ENCODE measurements around the gene ARHGEF4. TPM values are rescaled to one million over a fixed set of nuclear protein-coding genes. Genes with fewer than 3 reads are reported as not detected.
"Not testable (repeated sequence)": the region's sequence is repeated elsewhere in the genome, so short reads cannot be mapped to it uniquely, and the experiment has no call there.

The ARHGEF4 gene
- total and polyA plus RNA-seq, 8 donors, result 16.3 to 58.2 (median 19.8) TPM

DNA sequence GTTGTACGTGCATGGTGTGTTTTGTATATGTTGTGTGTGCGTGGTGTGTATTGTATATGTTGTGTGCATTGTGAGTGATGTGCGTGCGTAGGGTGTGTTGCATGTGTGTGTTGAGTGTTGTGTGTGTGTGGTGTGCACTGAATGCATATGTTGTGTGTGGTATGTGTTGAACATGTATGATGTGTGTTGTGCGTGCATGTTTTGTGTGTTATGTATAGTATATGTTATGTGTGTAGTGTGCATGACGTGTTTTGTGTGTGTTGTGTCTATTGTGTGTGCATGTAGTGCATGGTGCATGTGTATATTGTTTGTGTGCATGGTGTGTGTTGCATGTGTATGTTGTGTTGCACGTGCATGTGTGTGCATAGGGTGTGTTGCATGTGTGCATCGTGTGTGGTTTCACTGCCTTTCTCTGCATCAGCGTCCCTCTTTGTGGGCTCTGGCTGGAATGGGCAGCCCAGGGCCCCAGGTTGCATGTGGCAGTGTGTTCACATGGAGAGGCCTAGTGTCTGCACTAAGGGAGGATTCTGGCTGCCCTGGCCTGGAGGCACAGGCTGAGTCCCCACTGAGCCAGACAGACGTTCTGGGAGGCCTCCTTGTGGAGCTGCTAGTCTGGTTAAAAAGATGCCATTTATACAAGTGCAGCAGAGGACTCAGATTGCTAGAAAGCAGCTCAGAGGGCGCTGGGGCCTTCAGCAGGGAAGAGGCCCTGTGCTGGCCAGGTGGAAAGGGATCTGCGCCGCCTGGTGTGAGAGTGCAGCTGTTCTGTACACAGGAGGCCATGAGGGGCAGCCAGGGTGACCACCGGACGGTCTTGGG lies 149.3 kb downstream of the ARHGEF4 start:
- Histone ChIP-seq H3K27ac (no peak overlapping the region), H3K27me3 (no peaks in the 10 kb centered on the region), H3K4me1 (no peaks in the 10 kb centered on the region), H3K4me3 (no peak overlapping the region), H3K9me3 (no peaks in the 10 kb centered on the region), H3K36me3 (no peaks in the 10 kb centered on the region)
- TF ChIP-seq, protein P1, sequence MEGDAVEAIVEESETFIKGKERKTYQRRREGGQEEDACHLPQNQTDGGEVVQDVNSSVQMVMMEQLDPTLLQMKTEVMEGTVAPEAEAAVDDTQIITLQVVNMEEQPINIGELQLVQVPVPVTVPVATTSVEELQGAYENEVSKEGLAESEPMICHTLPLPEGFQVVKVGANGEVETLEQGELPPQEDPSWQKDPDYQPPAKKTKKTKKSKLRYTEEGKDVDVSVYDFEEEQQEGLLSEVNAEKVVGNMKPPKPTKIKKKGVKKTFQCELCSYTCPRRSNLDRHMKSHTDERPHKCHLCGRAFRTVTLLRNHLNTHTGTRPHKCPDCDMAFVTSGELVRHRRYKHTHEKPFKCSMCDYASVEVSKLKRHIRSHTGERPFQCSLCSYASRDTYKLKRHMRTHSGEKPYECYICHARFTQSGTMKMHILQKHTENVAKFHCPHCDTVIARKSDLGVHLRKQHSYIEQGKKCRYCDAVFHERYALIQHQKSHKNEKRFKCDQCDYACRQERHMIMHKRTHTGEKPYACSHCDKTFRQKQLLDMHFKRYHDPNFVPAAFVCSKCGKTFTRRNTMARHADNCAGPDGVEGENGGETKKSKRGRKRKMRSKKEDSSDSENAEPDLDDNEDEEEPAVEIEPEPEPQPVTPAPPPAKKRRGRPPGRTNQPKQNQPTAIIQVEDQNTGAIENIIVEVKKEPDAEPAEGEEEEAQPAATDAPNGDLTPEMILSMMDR (IDR thresholded peaks at IDR 0.05), result no peak
- 94 to 96% methylated on average over 15 of the region's 15 CpGs for WGBS, 2 donors
- intact Hi-C loops (cut with DNase I), result no loop called here
- DNase-seq, result no peak
- FAIRE-seq, result no peak
- ATAC-seq, result no peak

DNA sequence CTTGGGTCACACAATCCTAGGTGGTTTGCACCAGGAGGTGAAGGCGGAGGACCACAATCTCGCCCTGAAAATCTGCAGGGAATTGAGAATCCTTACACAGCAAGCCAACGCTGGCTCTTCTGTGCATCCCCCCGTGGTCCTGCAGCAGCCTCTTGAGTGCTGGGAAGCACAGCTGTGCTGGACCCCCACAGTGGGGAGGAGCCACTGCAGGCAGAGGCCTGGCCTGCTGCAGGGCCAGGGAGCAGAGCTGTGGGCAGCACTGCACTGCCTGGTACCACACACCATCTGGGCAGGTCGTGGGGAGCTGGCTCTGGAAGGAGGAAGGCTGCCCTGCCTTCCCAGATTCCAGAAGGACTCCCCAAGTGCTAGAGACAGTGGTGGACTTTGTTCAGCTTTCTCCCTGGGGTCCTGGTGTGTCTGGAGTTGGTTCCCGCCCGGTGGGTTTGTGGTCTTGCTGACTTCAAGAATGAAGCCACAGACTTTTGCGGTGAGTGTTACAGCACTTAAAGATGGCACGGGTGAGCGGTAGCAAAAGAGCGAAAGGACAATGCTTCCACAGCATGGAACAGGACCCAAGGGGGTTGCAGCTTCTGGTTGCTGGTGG lies 150.3 kb downstream of the ARHGEF4 start:
- DNase-seq, result no peak
- Histone ChIP-seq H3K4me3 (no peak overlapping the region), H3K4me1 (no peaks in the 10 kb centered on the region), H3K9me3 (no peaks in the 10 kb centered on the region), H3K27ac (no peak overlapping the region), H3K36me3 (no peaks in the 10 kb centered on the region), H3K27me3 (no peaks in the 10 kb centered on the region)
- TF ChIP-seq, protein P1 (IDR thresholded peaks at IDR 0.05), result no peak
- 85 to 93% methylated on average over 11 of the region's 11 CpGs for WGBS, 2 donors
- no peak for FAIRE-seq
- no peak for ATAC-seq
- intact Hi-C loops (cut with DNase I), result no loop called here

DNA sequence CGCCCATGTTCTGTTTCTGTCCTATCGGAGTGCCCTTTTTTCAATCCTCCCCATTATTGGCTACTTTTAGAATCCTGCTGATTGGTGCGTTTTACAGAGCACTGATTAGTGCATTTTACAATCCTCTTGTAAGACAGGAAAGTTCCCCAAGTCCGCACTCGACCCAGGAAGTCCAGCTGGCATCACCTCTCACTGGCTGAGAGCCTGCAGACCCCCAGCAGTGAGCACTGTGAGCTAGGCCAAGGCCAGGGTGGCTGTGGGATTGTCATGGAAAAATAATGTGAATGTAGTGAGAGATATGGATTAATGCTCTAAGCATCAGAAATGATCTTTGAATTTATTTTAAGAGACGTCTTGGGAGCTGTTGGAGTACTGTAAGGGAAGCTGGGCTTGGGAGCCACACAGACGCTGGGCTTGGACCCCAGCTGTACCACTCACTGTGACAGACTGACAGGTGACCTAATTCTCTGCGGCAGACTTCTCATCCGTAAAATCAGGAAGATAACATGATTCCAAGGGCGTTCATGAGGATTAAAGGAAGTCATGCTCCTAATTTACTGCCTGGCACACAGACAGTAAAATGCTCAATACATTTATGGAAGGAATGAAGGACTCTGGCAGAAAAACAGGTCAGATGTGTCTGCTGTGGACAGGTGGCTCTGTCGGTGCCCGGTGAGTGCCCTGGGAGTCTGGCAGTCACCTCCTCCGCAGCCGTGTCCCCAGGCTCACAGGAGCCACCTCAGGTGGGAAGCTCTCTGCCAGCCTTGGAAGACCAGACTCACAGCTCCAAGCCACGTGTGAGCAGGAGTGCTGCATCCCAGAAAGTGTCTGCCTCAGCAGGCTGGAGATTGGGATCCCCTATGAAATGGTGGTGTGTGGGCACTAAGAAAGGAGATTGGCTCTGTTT lies 151.1 kb downstream of the ARHGEF4 start:
- no peak overlapping the region for H3K4me3 ChIP-seq
- ATAC-seq (peak; percentile 40 to 60 (median 60)), DNase-seq (no peak), FAIRE-seq (no peak)
- no peaks in the 10 kb centered on the region for H3K4me1 ChIP-seq
- intact Hi-C loops (cut with DNase I), result no loop called here
- TF ChIP-seq, protein P1 (IDR thresholded peaks at IDR 0.05), result no peak
- 39 to 40% methylated on average over 15 of the region's 15 CpGs for WGBS, 2 donors
- no peak overlapping the region for H3K27ac ChIP-seq
- no peaks in the 10 kb centered on the region for H3K27me3 ChIP-seq
- no peaks in the 10 kb centered on the region for H3K36me3 ChIP-seq
- H3K9me3 ChIP-seq, result no peaks in the 10 kb centered on the region

DNA sequence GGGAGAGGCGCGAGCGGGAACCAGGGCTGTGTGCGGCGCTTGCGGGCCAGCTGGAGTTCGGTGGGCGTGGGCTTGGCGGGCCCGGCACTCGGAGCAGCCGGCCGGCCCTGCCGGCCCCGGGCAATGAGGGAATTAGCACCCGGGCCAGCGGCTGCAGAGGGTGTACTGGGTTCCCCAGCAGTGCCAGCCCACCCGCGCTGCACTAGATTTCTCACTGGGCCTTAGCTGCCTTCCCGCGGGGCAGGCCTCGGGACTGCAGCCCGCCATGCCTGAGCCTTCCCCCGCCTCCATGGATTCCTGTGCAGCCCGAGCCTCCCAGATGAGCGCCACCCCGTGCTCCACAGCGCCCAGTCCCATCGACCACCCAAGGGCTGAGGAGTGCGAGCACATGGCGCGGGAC lies 154.7 kb downstream of the ARHGEF4 start:
- H3K27ac ChIP-seq; ATAC-seq; H3K36me3 ChIP-seq; H3K4me3 ChIP-seq; intact Hi-C loops (cut with DNase I); DNase-seq; H3K9me3 ChIP-seq; H3K27me3 ChIP-seq; FAIRE-seq; H3K4me1 ChIP-seq: not testable (repeated sequence)
- 96 to 98% methylated on average over 22 to 32 of the region's 32 CpGs for WGBS, 2 donors

DNA sequence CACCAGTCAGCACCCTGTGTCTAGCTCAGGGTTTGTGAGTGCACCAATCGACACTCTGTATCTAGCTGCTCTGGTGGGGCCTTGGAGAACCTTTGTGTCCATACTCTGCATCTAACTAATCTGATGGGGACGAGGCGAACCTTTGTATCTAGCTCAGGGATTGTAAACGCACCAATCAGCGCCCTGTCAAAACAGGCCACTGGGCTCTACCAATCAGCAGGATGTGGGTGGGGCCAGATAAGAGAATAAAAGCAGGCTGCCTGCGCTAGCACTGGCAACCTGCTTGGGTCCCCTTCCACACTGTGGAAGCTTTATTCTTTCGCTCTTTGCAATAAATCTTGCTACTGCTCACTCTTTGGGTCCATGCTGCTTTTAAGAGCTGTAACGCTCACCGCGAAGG lies 155.3 kb downstream of the ARHGEF4 start:
- H3K27ac ChIP-seq; H3K4me1 ChIP-seq; FAIRE-seq; DNase-seq; ATAC-seq; H3K36me3 ChIP-seq; H3K4me3 ChIP-seq; H3K27me3 ChIP-seq; intact Hi-C loops (cut with DNase I); H3K9me3 ChIP-seq: not testable (repeated sequence)
- 93 to 96% methylated on average over 10 of the region's 10 CpGs for WGBS, 2 donors
